ENCODE measurements around the gene ZIC4.

The ZIC4 gene

DNA sequence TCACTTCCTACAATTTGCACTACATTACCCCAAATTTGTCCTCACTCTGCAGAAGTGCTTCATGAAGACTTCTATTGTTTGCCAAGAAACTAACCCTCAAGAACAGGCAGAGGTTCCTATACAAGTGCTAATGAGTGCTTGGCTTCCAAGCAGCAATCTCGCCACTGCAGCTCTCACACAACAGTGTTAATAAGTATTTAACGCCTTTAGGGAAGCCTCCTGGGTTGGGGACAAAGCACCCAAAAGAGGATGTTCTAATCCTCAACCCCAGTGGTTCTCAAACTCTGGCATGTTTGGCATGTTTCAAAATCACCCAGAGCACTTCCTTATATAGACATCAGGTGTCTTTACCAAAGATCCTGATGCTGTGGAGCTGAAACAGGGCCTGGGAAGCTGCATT, 64.6 kb downstream of the ZIC4 start:
- TF ChIP-seq, protein P1, sequence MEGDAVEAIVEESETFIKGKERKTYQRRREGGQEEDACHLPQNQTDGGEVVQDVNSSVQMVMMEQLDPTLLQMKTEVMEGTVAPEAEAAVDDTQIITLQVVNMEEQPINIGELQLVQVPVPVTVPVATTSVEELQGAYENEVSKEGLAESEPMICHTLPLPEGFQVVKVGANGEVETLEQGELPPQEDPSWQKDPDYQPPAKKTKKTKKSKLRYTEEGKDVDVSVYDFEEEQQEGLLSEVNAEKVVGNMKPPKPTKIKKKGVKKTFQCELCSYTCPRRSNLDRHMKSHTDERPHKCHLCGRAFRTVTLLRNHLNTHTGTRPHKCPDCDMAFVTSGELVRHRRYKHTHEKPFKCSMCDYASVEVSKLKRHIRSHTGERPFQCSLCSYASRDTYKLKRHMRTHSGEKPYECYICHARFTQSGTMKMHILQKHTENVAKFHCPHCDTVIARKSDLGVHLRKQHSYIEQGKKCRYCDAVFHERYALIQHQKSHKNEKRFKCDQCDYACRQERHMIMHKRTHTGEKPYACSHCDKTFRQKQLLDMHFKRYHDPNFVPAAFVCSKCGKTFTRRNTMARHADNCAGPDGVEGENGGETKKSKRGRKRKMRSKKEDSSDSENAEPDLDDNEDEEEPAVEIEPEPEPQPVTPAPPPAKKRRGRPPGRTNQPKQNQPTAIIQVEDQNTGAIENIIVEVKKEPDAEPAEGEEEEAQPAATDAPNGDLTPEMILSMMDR (conservative IDR thresholded peaks at IDR 0.05; ENCODE audit: low read depth, low read length), result no peak
- H3K4me3 ChIP-seq (ENCODE audit: low read length), result no peak overlapping the region
- DNase-seq (ENCODE audit: low read depth), result no peak

GRCh38 chr3:147336543-147337278, 69.6 kb downstream of the ZIC4 start:
- no peak for DNase-seq (ENCODE audit: low read depth)
- no peak overlapping the region for H3K4me3 ChIP-seq (ENCODE audit: low read length)
- TF ChIP-seq, protein P1 (conservative IDR thresholded peaks at IDR 0.05; ENCODE audit: low read depth, low read length), result no peak
